Effector memory CD4-positive, alpha-beta T cell (primary cell): ENCODE results near the gene C6orf118.

Experiments
- DNase-seq, 3 donors: peaks; one replicate each; pipeline ENCODE4 v3.0.0-alpha.2; 2020
- H3K27ac ChIP-seq: 2 replicates; pipeline ENCODE4 v1.7.0; 2013; ENCODE audit warnings: mild to moderate bottlenecking, low read length, moderate library complexity; ENCODE audit not compliant: insufficient read depth, poor library complexity, severe bottlenecking
- H3K27me3 ChIP-seq: replicated peaks from 2 replicates; pipeline ENCODE4 v1.7.0; 2013; ENCODE audit warnings: mild to moderate bottlenecking, low read length; ENCODE audit not compliant: insufficient read depth, control insufficient read depth, poor library complexity, severe bottlenecking
- H3K36me3 ChIP-seq: 2 replicates; pipeline ENCODE4 v1.7.0; 2013; ENCODE audit warnings: mild to moderate bottlenecking, low read length, moderate library complexity; ENCODE audit not compliant: control insufficient read depth, insufficient read depth
- H3K4me1 ChIP-seq: 2 replicates; pipeline ENCODE4 v1.7.0; 2013; ENCODE audit warnings: low read length, mild to moderate bottlenecking; ENCODE audit not compliant: control insufficient read depth, insufficient read depth, poor library complexity, severe bottlenecking
- H3K4me3 ChIP-seq: 2 replicates; pipeline ENCODE4 v1.7.0; 2013; ENCODE audit warnings: low read length, low read depth, mild to moderate bottlenecking; ENCODE audit not compliant: insufficient read depth, poor library complexity, severe bottlenecking
- H3K9me3 ChIP-seq: 2 replicates; pipeline ENCODE4 v1.7.0; 2013; ENCODE audit warnings: mild to moderate bottlenecking, low read length, moderate library complexity; ENCODE audit not compliant: control insufficient read depth
- total RNA-seq, 3 donors: gene quantifications; one replicate each; lab custom pipeline; 2026; lab: John Stamatoyannopoulos, UW

Gene C6orf118
- total RNA-seq, result 0 reads per million in 3 donors

DNA sequence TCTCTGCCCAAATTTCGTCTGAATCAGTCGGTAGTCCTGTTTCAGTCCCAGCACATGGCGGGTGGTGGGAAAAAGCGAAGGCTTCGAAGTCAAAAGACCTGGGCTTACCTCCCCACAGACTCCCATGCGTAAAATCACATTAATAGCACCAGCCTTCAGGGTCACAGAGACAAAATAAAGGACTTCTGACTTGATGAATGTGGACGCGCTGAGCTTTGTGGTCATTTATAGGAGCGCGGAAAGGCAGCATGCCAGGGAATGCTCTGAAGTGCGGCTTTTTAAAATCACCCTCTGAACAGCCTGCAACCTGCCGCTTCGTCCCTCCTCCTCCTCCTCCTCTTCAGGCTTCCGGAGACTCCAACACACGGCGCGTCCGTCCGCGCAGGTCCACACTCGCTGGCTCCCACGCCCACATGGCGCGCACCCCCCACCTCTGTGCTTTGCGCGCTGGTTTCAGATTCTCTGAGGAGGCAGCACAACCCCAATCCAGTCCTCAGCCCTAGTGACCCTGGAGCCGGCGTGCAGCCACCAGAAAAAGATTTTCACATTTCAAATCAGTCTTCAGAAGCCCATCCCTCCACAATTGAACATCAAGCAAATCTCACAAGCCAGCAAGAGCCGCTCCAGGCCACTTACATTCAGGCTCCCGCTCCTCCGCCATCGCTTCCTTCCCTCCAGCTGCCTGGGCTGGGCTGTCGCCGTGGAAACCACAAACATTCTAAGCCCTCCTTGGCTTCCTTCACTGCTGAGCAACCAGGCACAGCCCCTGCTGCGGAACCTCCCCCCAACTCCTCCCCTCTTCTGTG lies at the start of gene C6orf118:
C6orf118 (minus strand) TSS at position 680 of the 806 bp plus-strand sequence; CDS start at position 661, 19 bp downstream.
- DNase-seq, result no peak
- no peak within 1 kb of the TSS for H3K4me3 ChIP-seq
- no peak within 1 kb of the TSS for H3K27ac ChIP-seq
- H3K36me3 ChIP-seq, result no peaks in the 10 kb centered on the region
- no peaks in the 10 kb centered on the region for H3K4me1 ChIP-seq
- H3K9me3 ChIP-seq, result no peaks in the 10 kb centered on the region
- H3K27me3 ChIP-seq, result no peaks in the 10 kb centered on the region

DNA sequence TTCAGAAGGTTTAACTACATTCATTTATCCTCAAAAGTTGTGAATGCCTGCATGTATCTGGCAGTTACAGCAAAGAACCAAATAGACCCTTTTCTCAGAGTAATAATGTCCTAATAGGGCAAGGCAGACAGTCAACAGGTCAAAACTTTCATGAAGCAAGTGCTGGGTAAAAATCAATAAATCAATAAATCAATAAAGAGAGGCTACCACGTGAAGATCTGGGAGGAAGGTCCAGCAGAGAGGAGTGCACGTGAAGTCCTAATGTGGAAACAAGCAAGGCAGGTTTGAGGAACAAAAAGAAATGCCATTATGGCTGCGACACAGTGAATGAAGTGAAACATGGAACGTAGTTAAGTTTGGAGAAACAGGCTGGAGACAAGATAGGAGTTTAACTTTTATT lies 36.3 kb upstream of the C6orf118 start:
- Histone ChIP-seq H3K4me3 (no peak overlapping the region), H3K27me3 (no peaks in the 10 kb centered on the region), H3K36me3 (no peaks in the 10 kb centered on the region), H3K27ac (no peak overlapping the region), H3K4me1 (no peaks in the 10 kb centered on the region), H3K9me3 (no peaks in the 10 kb centered on the region)
- DNase-seq, result no peak

DNA sequence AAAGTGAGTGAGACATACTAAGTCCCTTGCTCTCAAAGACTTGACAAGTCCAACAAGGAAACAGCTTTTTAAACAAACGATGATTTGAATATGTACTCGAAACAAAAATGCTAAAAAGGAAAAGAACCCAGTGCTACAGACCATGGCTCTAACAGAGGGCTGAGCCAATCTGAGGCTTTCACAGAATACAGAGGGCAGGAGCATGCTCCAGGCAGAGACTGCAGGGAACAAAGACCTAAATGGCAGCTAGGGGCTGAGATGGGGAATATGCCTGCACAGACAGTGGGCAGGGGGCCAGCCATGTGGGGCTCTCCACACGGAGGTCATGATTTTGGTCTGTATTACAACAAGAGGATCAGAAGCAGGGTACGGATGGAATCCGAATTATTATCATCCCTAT lies 31.1 kb upstream of the C6orf118 start:
- DNase-seq, result no peak
- H3K4me3 ChIP-seq, result no peak overlapping the region
- no peaks in the 10 kb centered on the region for H3K9me3 ChIP-seq
- no peaks in the 10 kb centered on the region for H3K4me1 ChIP-seq
- H3K27ac ChIP-seq, result no peak overlapping the region
- H3K36me3 ChIP-seq, result no peaks in the 10 kb centered on the region
- no peaks in the 10 kb centered on the region for H3K27me3 ChIP-seq

DNA sequence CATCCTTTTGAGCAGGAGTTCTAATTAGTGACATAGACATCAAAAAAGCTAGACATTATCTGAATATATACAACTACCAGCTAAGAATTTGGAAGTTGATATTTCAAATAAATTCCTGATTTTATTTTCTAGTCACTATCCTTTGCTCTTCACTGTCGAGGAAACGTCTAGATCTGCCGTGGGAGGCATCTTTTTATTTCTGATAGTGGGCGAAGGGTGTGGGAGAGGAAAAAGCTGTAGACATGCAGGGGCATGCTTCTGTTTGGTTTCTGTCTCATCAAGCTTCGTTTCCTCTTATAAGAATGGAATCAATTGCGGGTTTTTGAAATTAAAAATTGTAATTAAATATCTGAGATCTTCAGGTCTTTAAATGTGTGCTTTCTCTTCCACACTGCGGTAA lies 16.2 kb upstream of the C6orf118 start:
- Histone ChIP-seq H3K9me3 (peaks cover 4% of the 10 kb centered on the region), H3K36me3 (no peaks in the 10 kb centered on the region), H3K27me3 (no peaks in the 10 kb centered on the region), H3K27ac (no peak overlapping the region), H3K4me1 (no peaks in the 10 kb centered on the region), H3K4me3 (no peak overlapping the region)
- DNase-seq, result no peak

DNA sequence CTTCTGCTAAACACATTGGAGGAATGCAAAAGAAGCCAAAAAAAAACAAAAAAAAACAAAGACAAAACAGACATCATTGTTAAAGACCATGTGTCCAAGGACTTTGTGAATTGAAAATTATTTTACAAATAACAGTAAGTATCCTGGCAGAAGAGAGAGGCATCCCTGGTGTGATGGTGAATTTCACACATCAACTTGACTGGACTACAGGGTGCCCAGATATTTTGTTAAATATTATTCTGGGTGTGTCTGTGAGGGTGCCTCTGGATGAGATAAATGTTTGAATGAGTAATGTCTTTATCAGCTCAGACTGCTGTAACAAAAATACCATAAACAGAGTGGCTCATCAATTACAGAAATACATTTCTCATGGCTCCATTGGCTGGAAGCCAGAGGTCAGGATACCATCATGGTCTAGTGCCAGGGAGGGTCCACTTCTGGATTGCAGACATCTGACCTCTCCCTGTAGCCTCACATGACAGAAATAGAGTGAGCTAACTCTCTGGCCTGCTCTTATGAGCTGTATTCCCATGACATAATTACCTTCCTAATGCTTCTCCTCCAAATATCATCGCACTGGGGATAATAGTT lies 12.2 kb upstream of the C6orf118 start:
- peaks cover 4% of the 10 kb centered on the region for H3K9me3 ChIP-seq
- H3K27me3 ChIP-seq, result no peaks in the 10 kb centered on the region
- no peak overlapping the region for H3K27ac ChIP-seq
- no peak for DNase-seq
- H3K4me1 ChIP-seq, result no peaks in the 10 kb centered on the region
- H3K36me3 ChIP-seq, result no peaks in the 10 kb centered on the region
- no peak overlapping the region for H3K4me3 ChIP-seq

DNA sequence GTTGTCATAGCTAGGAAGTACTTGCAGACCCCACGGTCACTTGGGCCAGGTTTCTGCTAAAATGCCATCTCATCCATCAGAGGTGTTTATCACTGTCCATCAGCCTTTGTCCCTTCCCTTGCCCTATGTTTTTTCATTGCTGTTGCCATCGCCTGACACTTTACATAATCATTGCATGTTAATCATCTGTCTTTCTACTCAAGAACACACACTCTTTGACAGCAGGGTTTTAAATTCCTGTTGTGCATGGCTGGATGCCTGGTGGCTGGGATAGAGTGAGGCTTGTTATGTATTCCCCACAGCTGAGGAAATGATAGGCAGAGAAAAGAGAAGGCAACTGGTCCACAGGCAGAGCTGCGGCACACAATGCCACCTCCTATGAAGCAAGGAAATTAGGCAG lies 11.7 kb upstream of the C6orf118 start:
- H3K4me3 ChIP-seq, result no peak overlapping the region
- no peaks in the 10 kb centered on the region for H3K36me3 ChIP-seq
- no peaks in the 10 kb centered on the region for H3K4me1 ChIP-seq
- no peak overlapping the region for H3K27ac ChIP-seq
- DNase-seq, result no peak
- peaks cover 4% of the 10 kb centered on the region for H3K9me3 ChIP-seq
- H3K27me3 ChIP-seq, result no peaks in the 10 kb centered on the region

DNA sequence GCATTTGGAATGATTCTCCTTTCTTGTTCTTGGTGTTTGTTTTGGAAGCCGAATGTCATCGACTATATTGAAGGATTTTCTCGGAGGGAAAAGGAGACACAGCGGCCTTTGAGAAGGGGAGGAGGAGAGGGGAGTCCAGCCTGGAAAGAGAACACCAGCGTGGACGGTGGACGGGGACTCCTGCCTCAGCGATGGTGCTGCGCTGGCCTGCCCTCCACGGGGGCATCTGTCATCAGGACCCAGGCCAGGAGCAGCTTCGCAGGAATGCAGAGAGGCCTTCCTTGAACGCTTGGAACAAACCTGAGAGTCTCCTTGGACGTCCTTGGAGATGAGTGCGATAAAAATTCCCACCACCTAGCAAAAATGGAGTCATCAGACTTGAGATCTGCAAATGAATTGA lies 8.3 kb upstream of the C6orf118 start:
- no peak overlapping the region for H3K27ac ChIP-seq
- H3K27me3 ChIP-seq, result no peaks in the 10 kb centered on the region
- no peak for DNase-seq
- H3K36me3 ChIP-seq, result no peaks in the 10 kb centered on the region
- H3K4me1 ChIP-seq, result no peaks in the 10 kb centered on the region
- peaks cover 4% of the 10 kb centered on the region for H3K9me3 ChIP-seq
- H3K4me3 ChIP-seq, result no peak overlapping the region

DNA sequence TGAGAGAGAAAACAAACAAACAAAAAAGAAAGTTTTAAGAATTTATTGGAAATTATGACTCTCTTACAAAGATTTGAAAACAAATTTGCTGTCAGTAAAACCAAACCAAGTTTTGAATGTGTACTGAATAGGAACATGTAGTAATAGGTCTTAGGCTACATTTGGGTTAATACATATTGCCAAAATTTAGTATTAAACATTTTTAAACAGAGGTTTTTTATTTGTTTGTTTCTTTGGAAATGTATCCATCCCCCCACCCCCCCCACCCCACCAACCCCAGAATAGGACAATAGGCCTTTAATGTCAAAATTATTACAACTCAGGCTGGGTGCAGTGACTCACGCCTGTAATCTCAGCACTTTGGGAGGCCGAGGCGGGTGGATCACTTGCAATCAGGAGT lies 2.5 kb downstream of the C6orf118 start:
- H3K4me3 ChIP-seq, result no peak overlapping the region
- H3K9me3 ChIP-seq, result no peaks in the 10 kb centered on the region
- no peak for DNase-seq
- no peaks in the 10 kb centered on the region for H3K36me3 ChIP-seq
- H3K27me3 ChIP-seq, result no peaks in the 10 kb centered on the region
- no peak overlapping the region for H3K27ac ChIP-seq
- H3K4me1 ChIP-seq, result no peaks in the 10 kb centered on the region

DNA sequence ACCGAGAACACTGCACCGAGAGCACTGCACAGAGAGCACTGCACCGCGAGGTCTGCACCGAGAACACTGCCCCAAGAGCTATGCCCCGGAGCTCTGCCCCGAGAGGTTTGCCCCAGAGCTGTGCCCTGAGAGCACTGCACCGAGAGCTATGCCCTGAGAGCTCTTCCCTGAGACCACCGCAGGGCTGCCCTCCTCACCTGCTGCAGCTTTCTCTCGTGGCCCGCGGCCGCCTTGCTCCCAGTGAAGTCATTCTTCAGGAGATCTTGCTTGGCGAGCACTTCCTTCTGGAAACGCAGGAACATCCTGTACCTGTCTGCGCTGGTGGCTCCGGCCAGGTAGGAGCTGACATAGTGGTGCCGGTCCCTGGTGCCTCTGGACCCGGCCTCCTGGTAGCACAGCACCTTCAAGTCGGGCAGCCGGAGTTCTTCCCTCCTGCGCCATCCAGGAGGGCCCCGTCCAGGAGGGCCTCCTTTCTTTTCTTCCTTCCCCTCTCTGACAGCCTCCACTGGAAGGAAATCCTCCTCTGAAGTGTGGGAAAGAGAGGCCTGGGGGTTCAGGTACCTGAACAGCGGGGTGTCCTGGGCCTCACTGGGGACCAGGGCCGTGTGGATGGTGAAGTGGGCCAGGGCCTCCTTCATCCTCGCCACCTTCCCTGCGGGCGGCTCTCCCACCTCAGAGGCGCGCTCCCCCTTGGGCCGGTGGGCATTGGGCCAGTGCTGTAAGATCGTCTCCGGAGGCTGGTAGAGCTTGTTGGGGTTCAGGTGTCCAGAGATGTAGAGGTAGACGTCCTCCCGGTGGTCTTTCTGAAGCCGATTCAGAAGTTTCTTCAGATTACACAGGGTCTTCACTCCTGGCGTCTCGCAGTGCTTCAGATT lies 7.8 kb downstream of the C6orf118 start:
- no peaks in the 10 kb centered on the region for H3K4me1 ChIP-seq
- no peaks in the 10 kb centered on the region for H3K9me3 ChIP-seq
- no peaks in the 10 kb centered on the region for H3K36me3 ChIP-seq

More for the DNA sequence above, 7.8 kb downstream of the C6orf118 start:
- DNase-seq, result no peak
- H3K27me3 ChIP-seq, result no peaks in the 10 kb centered on the region
- H3K4me3 ChIP-seq, result no peak overlapping the region
- H3K27ac ChIP-seq, result no peak overlapping the region
